Lower lobe of right lung (tissue), 2 donors: ENCODE results near the gene COL21A1. TPM values are rescaled to one million over a fixed set of nuclear protein-coding genes. Genes with fewer than 3 reads are reported as not detected.

ENCODE experiments used
- ATAC-seq, 2 donors: fragments of 200-7000 bp; cut with Tn5 transposase; one replicate each; pipeline ENCODE4 v1.9.1; 2020 to 2022; ENCODE audit warnings: mild to moderate bottlenecking in 2 of 2, moderate library complexity in 2 of 2
- DNase-seq: peaks from one replicate; pipeline ENCODE4 v3.0.0-alpha.2; 2020
- H3K27ac ChIP-seq: fragments of 200-600 bp; one replicate; pipeline ENCODE4 v1.8.0; 2022
- H3K27me3 ChIP-seq: fragments of 200-600 bp; one replicate; pipeline ENCODE4 v1.8.0; 2022; ENCODE audit warnings: low read depth
- H3K36me3 ChIP-seq: fragments of 200-600 bp; one replicate; pipeline ENCODE4 v1.8.0; 2022; ENCODE audit warnings: mild to moderate bottlenecking
- H3K4me1 ChIP-seq: fragments of 200-600 bp; one replicate; pipeline ENCODE4 v1.8.0; 2022
- H3K4me3 ChIP-seq: fragments of 200-600 bp; one replicate; pipeline ENCODE4 v1.8.0; 2022; ENCODE audit warnings: mild to moderate bottlenecking
- H3K9me3 ChIP-seq: fragments of 200-600 bp; one replicate; pipeline ENCODE4 v1.8.0; 2022
- intact Hi-C: fragments of 100-400 bp; cut with DNase I; formaldehyde crosslinking; loops from one replicate; pipeline ENCODE4 v1.11.0; 2022
- total RNA-seq: library from RNA; stranded (reverse); fragmentation: NEBNext Ultra II Directional; extraction: Animal tissue kit (Norgen Biotek cat#: 25700); gene quantifications from one replicate; pipeline ENCODE4 v1.2.1, GENCODE V29; 2021
- TF ChIP-seq, protein P1 (sequence below): fragments of 200-600 bp; IDR thresholded peaks from one replicate; pipeline ENCODE4 v1.8.0; 2022; ENCODE audit warnings: antibody characterized with exemption, mild to moderate bottlenecking
- donor health status: DM: no; HTN: yes; CAD: no; lungs with severe emphysema.

COL21A1 gene
- total RNA-seq, 1 donor from 2014 or later: 9.4 TPM

DNA sequence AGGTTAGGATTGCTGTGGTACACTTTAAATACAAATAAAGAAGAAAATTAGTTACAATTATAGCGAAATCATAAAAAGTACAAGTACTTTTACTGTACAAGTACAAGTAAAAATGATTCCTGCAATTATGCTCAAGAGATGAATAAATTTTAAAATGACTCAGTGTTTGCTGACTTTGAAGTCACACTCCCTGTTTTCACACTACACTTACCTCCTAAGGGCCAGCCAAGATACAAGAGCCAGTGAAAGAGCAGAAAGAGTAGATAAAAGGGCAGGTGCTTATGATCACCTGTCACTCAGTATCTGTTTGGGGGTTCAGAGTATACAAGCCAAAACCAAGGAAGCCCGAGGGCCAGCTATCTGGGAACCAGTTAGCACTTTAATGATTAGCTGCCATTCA lies 41.0 kb upstream of the COL21A1 start:
- intact Hi-C loops: no loop called here
- no peak overlapping the region for H3K27ac ChIP-seq
- no peaks in the 10 kb centered on the region for H3K27me3 ChIP-seq
- H3K9me3 ChIP-seq: no peaks in the 10 kb centered on the region
- ATAC-seq: peak in 1 of 2 donors; percentile 63
- TF ChIP-seq, protein P1, sequence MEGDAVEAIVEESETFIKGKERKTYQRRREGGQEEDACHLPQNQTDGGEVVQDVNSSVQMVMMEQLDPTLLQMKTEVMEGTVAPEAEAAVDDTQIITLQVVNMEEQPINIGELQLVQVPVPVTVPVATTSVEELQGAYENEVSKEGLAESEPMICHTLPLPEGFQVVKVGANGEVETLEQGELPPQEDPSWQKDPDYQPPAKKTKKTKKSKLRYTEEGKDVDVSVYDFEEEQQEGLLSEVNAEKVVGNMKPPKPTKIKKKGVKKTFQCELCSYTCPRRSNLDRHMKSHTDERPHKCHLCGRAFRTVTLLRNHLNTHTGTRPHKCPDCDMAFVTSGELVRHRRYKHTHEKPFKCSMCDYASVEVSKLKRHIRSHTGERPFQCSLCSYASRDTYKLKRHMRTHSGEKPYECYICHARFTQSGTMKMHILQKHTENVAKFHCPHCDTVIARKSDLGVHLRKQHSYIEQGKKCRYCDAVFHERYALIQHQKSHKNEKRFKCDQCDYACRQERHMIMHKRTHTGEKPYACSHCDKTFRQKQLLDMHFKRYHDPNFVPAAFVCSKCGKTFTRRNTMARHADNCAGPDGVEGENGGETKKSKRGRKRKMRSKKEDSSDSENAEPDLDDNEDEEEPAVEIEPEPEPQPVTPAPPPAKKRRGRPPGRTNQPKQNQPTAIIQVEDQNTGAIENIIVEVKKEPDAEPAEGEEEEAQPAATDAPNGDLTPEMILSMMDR: no peak
- no peak for DNase-seq
- no peak overlapping the region for H3K4me3 ChIP-seq
- no peaks in the 10 kb centered on the region for H3K36me3 ChIP-seq
- H3K4me1 ChIP-seq: no peaks in the 10 kb centered on the region

DNA sequence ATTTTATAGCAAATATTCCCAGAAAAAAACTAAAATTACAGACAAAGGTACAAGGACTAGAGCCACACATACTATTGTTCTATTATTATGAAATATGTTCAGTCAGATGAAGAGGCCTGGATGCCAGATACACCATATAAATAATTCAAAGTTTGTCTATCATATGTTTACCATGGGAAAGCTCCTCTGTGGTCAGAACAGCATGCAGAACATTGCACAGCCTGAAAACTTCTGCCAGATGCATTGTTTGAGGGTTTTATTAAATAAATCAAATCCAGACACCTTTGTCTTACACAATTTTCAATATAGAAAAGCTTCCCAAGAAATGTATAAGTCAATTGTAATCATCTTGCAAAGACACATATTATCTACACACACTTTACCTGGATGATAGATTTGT lies 35.0 kb upstream of the COL21A1 start:
- no peaks in the 10 kb centered on the region for H3K9me3 ChIP-seq
- TF ChIP-seq, protein P1: no peak
- DNase-seq (no peak), ATAC-seq (no peak)
- H3K27ac ChIP-seq: no peak overlapping the region
- no peaks in the 10 kb centered on the region for H3K36me3 ChIP-seq
- no peak overlapping the region for H3K4me3 ChIP-seq
- H3K27me3 ChIP-seq: no peaks in the 10 kb centered on the region
- no peaks in the 10 kb centered on the region for H3K4me1 ChIP-seq
- intact Hi-C loops: no loop called here

DNA sequence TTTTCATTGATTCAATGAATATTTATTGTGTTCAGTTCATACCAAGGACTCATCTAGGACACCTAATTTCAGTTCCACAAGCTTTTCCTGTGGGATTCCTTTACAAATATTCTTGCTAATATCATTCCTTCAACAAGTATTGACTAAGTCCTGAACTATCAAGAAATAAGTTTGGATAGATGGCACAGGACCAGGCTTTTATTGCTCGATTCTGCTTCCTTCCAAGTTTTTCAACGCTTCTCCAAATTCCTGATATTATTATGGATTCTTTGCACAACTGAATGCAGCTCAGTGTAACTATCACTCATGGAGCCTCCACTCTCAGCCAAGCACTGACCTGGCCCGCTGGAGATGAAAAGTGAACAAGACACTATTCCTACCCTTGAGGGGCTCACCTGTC lies 32.7 kb upstream of the COL21A1 start:
- TF ChIP-seq, protein P1: no peak
- no peak for ATAC-seq
- no peaks in the 10 kb centered on the region for H3K9me3 ChIP-seq
- no peaks in the 10 kb centered on the region for H3K4me1 ChIP-seq
- intact Hi-C loops: no loop called here
- DNase-seq: no peak
- H3K4me3 ChIP-seq: no peak overlapping the region
- H3K27ac ChIP-seq: no peak overlapping the region
- no peaks in the 10 kb centered on the region for H3K27me3 ChIP-seq
- no peaks in the 10 kb centered on the region for H3K36me3 ChIP-seq

DNA sequence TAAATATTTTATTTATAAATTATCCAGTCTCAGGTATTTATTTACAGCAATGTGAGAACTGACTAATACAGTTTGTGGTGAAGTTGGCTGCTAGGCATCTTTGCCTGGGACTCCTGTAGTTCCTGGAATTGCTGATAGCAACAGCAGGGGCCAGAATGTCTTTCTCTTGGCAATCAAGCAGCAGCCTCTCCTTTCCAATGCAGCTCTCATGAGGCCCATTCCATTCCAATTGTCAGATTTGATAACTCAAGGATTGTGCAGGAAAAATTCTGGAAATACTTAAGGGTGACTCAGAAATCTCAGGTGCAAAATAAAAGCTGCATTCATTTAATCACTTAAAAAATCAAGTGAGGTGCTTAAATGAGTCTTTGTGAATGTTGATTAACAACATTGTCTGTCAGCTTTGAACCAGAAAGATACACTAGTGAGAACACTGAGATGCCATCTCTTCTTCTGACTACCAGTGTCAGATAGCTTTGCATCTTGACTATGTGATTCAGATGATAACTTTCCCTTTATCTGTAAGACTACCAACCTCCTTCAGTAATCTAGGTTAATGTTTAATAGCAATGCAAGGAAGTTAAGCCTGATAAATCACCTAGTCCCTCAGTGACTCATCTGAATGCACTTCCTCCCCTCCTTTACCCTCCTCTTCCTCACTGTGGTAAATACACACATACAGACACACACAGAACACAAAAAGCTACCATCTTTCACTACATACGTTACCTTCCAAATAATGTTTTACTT lies 32.1 kb upstream of the COL21A1 start:
- H3K27me3 ChIP-seq: no peaks in the 10 kb centered on the region
- no peaks in the 10 kb centered on the region for H3K36me3 ChIP-seq
- H3K4me1 ChIP-seq: no peaks in the 10 kb centered on the region
- no peaks in the 10 kb centered on the region for H3K9me3 ChIP-seq
- no peak overlapping the region for H3K27ac ChIP-seq
- H3K4me3 ChIP-seq: no peak overlapping the region
- ATAC-seq (no peak), DNase-seq (no peak)
- intact Hi-C loops: no loop called here
- TF ChIP-seq, protein P1: no peak

DNA sequence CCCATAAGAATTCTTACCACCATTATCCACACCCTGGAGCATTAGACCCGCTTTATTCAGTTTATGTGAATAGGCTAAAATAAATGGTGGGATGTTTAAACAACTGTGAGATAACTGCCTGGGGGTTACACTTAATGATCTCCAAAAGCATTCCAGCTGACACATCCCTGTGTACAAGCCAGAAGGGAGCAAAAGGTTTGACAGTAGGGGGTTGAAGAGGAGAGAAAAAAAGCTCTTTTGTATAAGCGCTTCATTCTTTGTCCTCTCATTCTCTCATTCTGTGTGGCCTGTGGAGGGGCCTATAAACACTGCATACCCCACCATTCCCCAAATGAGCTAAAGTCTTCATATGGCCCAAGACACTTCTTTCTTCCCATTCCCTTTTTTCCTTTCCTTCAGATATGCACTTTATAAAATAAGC lies 30.8 kb upstream of the COL21A1 start:
- TF ChIP-seq, protein P1: no peak
- no peak for ATAC-seq
- Histone ChIP-seq H3K4me1 (no peaks in the 10 kb centered on the region), H3K27me3 (no peaks in the 10 kb centered on the region), H3K27ac (no peak overlapping the region), H3K4me3 (no peak overlapping the region), H3K9me3 (no peaks in the 10 kb centered on the region), H3K36me3 (no peaks in the 10 kb centered on the region)
- no peak for DNase-seq
- intact Hi-C loops: no loop called here
